GM19468 (cell line): ENCODE data around the gene CDK16.

Experiments
- ATAC-seq: cut with Tn5 transposase; IDR thresholded peaks from one replicate; pipeline ENCODE4 v1.9.1; 2021; ENCODE audit warnings: mild to moderate bottlenecking, moderate library complexity, moderate number of reproducible peaks; ENCODE audit not compliant: unreplicated experiment; ENCODE audit errors: extremely low read depth

The CDK16 gene

DNA sequence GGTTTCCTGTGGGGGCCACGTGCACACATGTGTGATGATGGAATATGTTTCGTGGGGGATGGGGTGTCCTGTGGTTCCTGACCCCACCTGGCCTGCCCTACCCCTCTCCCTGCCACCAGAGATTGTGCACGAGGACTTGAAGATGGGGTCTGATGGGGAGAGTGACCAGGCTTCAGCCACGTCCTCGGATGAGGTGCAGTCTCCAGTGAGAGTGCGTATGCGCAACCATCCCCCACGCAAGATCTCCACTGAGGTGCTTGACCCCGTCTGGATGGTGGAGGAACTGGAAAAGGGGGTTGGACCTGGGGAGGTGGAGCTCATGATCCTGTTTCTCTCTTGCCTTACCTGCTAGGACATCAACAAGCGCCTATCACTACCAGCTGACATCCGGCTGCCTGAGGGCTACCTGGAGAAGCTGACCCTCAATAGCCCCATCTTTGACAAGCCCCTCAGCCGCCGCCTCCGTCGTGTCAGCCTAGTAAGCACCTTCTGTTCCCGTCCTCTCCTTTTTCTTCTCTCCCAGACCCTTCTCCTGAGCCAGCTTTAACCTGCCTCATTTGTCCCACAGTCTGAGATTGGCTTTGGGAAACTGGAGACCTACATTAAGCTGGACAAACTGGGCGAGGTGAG, 5.9 kb downstream of the CDK16 start:
- ATAC-seq, result no peak

- no peak for ATAC-seq
Observed at GRCh38 chrX:47224896-47225290, 6.4 kb downstream of the CDK16 start.

DNA sequence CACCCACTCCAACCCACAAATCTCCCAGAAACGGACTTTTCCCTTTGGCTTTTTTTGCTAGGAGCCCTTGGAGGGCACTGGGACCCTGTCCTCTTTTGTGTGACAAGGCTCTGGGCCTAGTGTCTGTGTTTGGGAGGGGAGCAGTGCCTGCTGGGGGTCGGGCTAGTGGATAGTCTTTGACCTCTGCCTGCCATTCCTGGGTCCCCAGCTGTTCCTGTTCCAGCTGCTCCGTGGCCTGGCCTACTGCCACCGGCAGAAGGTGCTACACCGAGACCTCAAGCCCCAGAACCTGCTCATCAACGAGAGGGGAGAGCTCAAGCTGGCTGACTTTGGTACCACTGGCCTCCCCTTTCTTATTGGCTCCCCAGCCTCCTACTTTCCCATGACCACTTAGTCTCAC, 7.6 kb downstream of the CDK16 start:
- ATAC-seq, result no peak

DNA sequence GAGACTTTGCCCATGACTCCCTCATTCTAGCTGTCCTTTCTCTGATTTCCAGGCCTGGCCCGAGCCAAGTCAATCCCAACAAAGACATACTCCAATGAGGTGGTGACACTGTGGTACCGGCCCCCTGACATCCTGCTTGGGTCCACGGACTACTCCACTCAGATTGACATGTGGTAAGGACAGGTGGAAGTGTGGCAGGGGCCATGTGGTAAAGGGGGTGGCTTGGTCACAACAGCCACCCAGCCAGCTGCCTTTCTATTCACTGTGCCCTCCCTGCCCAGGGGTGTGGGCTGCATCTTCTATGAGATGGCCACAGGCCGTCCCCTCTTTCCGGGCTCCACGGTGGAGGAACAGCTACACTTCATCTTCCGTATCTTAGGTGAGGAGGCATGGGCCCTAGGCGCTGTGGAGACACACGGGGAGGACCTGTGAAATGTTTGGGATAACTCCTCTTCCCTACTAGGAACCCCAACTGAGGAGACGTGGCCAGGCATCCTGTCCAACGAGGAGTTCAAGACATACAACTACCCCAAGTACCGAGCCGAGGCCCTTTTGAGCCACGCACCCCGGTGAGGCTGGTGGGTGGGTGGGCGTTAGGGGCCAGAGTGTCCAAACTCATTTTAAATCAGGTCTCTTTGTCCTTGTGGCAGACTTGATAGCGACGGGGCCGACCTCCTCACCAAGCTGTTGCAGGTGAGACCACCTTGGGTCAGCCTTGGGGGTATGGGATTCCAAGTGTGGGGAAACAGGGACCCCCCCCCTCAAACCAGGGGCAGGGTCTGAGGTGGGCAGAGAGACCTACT, 8.3 kb downstream of the CDK16 start:
- ATAC-seq, result no peak

DNA sequence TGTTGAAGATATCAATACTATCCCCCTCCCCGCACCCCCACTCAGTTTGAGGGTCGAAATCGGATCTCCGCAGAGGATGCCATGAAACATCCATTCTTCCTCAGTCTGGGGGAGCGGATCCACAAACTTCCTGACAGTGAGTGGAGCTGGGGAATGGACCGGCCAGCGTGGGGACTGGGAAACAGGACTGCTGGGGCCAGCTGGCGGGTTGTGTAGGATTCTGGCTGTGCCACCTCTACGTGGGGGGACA, 8.8 kb downstream of the CDK16 start:
- ATAC-seq, result no peak

- no peak for ATAC-seq
Observed at GRCh38 chrX:47228550-47229270, 10.2 kb downstream of the CDK16 start.

DNA sequence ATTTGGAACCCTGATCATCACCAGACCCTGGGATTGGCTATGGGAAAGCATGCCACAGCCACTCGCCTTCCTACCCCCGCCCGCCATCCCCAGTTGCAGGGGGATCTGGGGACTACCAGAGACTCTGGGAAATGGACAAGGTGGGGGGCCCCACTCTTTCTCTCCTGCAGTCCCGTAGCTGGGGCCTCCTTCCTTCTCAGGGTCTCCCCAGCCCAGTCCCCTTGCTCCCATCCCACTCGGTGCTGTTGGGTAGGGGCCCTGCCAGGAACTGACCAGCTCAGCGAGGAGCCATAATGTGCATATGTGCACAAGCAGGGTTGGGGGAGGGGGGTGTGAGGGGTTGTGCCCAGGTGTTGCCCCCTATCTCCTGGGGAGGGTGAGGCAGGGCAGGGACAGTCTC, 10.9 kb downstream of the CDK16 start:
- ATAC-seq, result no peak

- ATAC-seq, result no peak
Observed at GRCh38 chrX:47230136-47230868, 11.8 kb downstream of the CDK16 start.

DNA sequence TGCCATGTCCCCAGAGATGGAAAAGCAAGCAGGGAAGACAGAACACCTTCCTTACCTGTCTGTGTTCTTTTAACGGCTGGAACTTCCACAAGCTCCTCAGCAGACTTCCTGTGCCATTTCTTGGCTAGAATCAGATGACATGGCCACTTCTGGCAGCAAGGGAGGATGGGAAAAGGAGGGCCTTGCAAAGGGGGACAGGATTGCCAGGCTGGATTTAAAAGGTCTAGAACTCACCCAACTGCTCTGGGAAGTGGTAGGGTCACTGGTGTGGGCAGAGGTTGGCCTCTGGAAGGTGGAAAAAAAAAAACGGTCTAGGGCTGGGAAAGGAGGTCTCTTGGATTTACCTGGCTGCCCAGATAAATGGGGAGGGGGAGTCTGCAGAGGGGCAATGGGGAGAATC, 12.7 kb downstream of the CDK16 start:
- no peak for ATAC-seq

DNA sequence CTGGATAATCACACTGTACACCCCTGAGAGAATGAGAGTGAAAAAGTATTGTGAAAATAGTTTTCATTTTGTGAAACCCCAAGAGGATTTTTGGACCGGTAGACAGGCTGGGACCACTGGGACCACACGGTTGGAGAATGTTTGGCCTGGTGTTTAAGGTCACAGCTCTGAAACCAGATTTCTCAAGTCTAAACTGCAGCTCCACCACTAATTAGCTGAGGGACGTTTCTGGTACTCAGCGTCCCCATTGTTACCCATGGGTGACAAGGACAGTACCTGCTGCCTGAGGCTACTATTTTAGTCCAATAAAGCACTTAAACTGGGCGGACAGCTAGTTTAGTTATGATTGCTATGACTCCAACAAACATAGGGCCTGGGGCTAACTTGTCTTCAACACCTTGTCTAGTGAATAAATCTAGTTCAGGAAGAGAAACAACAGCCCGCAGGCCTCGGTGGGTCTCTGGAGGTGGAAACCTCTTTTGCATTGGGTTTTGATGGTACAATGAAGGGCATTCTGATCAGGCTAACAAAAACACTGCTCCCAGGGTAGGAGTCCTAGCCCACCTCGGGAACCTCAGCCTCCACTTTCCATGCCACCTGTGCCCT, 13.8 kb downstream of the CDK16 start:
- no peak for ATAC-seq

DNA sequence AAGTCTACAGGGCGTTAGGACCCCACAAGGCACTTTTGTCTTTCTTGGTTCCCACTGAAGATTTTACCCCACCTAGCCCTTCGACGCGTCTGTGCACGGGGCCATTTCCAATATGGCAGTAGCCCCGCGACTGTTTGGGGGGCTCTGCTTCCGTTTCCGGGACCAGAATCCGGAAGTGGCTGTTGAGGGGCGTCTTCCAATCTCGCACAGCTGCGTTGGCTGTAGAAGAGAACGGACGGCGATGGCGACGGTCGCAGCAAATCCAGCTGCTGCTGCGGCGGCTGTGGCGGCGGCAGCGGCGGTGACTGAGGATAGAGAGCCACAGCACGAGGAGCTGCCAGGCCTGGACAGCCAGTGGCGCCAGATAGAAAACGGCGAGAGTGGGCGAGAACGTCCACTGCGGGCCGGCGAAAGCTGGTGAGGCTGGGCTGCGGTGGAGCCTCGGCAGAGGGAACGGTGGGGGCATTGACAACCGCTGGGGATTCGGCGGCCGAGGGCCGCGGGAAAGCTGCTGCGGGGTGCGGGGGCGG, 14.4 kb downstream of the CDK16 start, which contains the start of gene USP11:
TSS of gene USP11 (plus strand) at position 207 of the 530 bp plus-strand sequence. CDS start at position 242, 35 bp downstream.
- ATAC-seq, result no peak

GRCh38 chrX:47233333-47234113, 15.0 kb downstream of the CDK16 start:
- peak; percentile 64 for ATAC-seq

- ATAC-seq, result no peak
Observed at GRCh38 chrX:47234583-47234982, 16.1 kb downstream of the CDK16 start.

DNA sequence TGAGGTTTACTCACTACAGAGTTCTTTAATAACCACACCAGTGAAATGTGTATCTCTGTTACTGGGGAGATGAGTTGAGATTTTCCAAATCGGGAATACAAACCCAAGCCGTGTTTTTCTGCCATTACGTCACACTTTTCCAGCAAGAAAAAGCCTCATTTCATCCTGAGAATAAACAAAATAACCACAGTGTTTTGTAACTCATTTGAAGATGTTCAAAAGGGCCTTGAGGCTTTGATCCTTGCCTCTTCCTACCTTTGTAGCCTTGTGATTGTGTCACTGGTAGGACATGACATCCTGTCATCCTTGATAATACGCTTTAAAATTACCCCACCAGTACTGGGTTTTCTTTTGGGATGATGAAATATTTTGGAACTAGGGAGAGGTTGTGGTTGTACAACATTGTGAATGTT, 17.2 kb downstream of the CDK16 start:
- ATAC-seq, result no peak

DNA sequence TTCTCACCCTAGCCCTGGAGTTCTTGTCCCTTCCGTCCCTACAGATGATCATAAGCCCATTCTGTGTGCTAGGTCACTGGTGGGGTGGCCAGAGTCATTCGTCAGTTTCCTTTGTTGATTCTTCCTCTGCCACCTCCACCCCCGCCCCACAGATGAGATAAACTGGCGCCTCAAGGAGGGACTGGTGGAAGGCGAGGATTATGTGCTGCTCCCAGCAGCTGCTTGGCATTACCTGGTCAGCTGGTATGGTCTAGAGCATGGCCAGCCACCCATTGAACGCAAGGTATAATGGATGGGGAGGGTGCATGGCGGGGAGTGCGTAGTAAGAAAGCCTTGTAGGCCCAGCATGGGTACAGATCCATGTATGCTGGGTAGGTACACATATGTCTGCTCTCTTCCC, 20.7 kb downstream of the CDK16 start:
- ATAC-seq, result no peak

- no peak for ATAC-seq
Observed at GRCh38 chrX:47239898-47240545, 21.5 kb downstream of the CDK16 start.

DNA sequence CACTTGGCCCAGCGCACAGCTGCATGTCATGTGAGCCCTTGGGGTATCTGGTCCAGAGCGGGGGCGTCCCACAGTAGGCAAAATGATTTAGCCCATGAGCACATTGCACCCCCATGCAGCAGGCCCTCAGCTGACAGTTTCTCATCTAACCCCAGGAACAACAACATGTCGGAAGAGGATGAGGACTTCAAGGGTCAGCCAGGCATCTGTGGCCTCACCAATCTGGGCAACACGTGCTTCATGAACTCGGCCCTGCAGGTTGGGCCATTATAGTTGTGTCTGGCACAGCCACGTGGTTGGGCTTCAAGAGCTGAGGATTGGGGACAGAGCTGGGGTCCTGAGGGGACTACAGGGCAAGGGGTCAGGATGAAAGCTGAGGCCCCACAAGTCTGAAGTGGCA, 22.1 kb downstream of the CDK16 start:
- ATAC-seq, result no peak

DNA sequence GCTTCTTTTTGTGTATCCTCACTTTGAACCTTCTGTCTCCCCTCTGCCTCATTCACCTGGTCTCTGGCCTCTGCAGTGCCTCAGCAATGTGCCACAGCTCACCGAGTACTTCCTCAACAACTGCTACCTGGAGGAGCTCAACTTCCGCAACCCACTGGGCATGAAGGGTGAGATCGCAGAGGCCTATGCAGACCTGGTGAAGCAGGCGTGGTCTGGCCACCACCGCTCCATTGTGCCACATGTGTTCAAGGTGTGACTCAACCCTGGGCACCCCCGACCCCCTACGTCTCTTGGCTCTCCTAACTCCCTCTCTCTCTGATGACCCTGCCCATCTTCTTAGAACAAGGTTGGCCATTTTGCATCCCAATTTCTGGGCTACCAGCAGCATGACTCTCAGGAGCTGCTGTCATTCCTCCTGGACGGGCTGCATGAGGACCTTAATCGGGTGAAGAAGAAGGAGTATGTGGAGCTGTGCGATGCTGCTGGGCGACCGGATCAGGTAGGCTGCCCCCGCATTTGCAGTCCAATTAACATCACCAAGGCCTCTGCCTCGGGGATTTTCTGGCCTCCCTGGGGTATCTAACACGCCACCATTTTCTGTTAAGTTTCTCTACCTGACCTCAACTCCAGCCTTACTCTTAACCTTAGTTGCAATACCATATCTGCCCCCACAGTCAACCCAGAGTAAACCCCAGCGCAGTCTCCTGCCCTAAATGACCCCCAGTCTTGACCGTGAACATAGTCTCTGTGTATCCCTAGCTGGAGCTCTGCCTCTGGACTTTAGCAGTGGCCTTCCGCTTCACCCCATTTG, 22.9 kb downstream of the CDK16 start:
- no peak for ATAC-seq
